OCI-LY1 (cell line): ENCODE measurements around the gene HHIPL1.

ENCODE experiments used
- H2AFZ ChIP-seq: fragments of 200-600 bp; sonication (generic), shearing (Covaris generic); 2 replicates; pipeline ENCODE4 v1.6.0; 2014; ENCODE audit warnings: antibody characterized with exemption, mild to moderate bottlenecking, low read length
- H3F3A ChIP-seq: fragments of 200-600 bp; sonication (generic), shearing (Covaris generic); 2 replicates; pipeline ENCODE4 v1.6.0; 2014; ENCODE audit warnings: mild to moderate bottlenecking, antibody characterized with exemption, low read length, moderate library complexity; ENCODE audit not compliant: insufficient read depth
- H3K27ac ChIP-seq: fragments of 200-600 bp; sonication (generic); 2 replicates; pipeline ENCODE4 v1.5.1; 2014; ENCODE audit warnings: low read length, mixed run types, mild to moderate bottlenecking, low read depth; ENCODE audit not compliant: poor library complexity, severe bottlenecking
- H3K27me3 ChIP-seq: fragments of 200-600 bp; sonication (generic); 2 replicates; pipeline ENCODE4 v1.6.0; 2014; ENCODE audit warnings: antibody characterized with exemption, mild to moderate bottlenecking, low read length, moderate library complexity; ENCODE audit not compliant: insufficient read depth
- H3K36me3 ChIP-seq: fragments of 200-600 bp; sonication (generic); 2 replicates; pipeline ENCODE4 v1.6.1; 2014; ENCODE audit warnings: mild to moderate bottlenecking, antibody characterized with exemption, low read length, moderate library complexity, mixed read lengths; ENCODE audit not compliant: insufficient read depth
- H3K4me1 ChIP-seq: fragments of 200-600 bp; sonication (generic); 2 replicates; pipeline ENCODE4 v1.5.1; 2014; ENCODE audit warnings: mild to moderate bottlenecking, low read length, moderate library complexity; ENCODE audit not compliant: insufficient read depth, severe bottlenecking
- H3K4me2 ChIP-seq: fragments of 200-600 bp; sonication (generic), shearing (Covaris generic); 2 replicates; pipeline ENCODE4 v1.6.1; 2014; ENCODE audit warnings: low read length
- H3K4me3 ChIP-seq: fragments of 200-600 bp; sonication (generic); 2 replicates; pipeline ENCODE4 v1.5.1; 2014; ENCODE audit warnings: low read length, low read depth, mild to moderate bottlenecking, mixed read lengths; ENCODE audit not compliant: poor library complexity, severe bottlenecking
- H3K79me2 ChIP-seq: fragments of 200-600 bp; shearing (Covaris generic); 2 replicates; pipeline ENCODE4 v1.6.1; 2016; ENCODE audit warnings: mixed run types, low read length, mixed read lengths; ENCODE audit not compliant: insufficient read depth
- H3K9ac ChIP-seq: fragments of 200-600 bp; sonication (generic), shearing (Covaris generic); 2 replicates; pipeline ENCODE4 v1.6.1; 2014; ENCODE audit warnings: mild to moderate bottlenecking, low read length, mixed read lengths
- H3K9me2 ChIP-seq: fragments of 200-600 bp; sonication (generic), shearing (Covaris generic); 2 replicates; pipeline ENCODE4 v1.6.1; 2014; ENCODE audit warnings: low read depth, mild to moderate bottlenecking, low read length, mixed read lengths
- H3K9me3 ChIP-seq: fragments of 200-600 bp; shearing (Covaris generic); 2 replicates; pipeline ENCODE4 v1.6.1; 2014; ENCODE audit warnings: low read length, mixed read lengths
- H4K20me1 ChIP-seq: fragments of 200-600 bp; sonication (generic), shearing (Covaris generic); 2 replicates; pipeline ENCODE4 v1.6.0; 2016; ENCODE audit warnings: mild to moderate bottlenecking, low read length; ENCODE audit not compliant: insufficient read depth
- EZH2 ChIP-seq: fragments of 200-600 bp; sonication (generic), shearing (Covaris generic); IDR thresholded peaks from 2 replicates; pipeline ENCODE4 v1.8.0; 2017; ENCODE audit warnings: borderline replicate concordance, mixed run types, mild to moderate bottlenecking, antibody characterized with exemption, low read length, moderate library complexity, mixed read lengths
- TF ChIP-seq, protein P1 (sequence below): fragments of 200-600 bp; sonication (generic), shearing (Covaris generic); IDR thresholded peaks from 2 replicates; pipeline ENCODE4 v1.5.1; 2017; ENCODE audit warnings: mild to moderate bottlenecking, antibody characterized with exemption, low read length, moderate library complexity, mixed read lengths

HHIPL1 gene

DNA sequence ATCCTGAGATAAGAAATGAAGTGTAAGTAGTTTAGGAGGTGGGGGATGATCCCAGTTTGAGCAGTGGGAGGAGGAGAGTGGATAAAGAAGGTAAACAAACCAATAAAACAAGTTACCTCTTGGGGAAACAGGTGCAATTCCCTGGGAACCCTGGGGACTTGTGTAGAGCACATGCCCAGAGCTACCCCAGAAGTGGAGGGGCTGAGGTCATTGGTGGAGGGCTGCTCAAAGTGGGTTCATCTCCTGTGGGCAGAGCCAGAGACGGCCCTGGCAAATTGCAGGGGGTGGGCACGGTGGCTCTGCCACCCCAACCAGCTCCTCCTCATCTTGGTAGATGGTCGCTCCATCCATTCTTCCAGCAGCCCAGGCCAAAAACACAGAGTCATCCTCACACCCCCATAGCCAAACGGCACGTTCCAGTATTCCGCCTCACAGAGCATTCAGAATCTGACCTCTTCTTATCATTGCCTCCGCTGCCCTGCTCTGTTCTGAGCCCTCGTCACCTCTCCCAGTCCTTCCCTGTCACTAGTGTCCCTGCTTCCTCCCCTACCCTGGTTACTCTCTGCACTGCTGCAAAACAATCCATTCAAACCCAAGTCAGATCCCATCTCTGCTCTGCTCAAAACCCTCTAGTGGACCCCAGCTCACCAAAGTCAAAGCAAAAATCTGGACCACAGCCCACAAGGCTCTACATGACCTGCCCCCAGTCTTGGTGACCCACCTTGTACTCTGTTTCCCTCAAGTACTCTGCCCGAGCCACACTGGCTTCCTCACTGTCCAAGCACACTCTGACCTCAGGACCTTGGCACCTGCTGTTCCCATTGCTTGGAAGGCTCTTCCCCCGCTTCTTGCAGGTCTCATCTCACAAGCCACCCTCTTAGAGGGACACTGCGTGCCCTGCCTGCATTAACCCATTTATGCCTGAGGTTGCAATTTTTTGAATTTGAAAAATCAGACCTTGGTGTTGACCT is 44.6 kb downstream of the HHIPL1 start:
- no peaks in the 10 kb centered on the region for H3F3A ChIP-seq
- H3K27me3 ChIP-seq = no peaks in the 10 kb centered on the region
- no peak for TF ChIP-seq EZH2
- TF ChIP-seq, protein P1, sequence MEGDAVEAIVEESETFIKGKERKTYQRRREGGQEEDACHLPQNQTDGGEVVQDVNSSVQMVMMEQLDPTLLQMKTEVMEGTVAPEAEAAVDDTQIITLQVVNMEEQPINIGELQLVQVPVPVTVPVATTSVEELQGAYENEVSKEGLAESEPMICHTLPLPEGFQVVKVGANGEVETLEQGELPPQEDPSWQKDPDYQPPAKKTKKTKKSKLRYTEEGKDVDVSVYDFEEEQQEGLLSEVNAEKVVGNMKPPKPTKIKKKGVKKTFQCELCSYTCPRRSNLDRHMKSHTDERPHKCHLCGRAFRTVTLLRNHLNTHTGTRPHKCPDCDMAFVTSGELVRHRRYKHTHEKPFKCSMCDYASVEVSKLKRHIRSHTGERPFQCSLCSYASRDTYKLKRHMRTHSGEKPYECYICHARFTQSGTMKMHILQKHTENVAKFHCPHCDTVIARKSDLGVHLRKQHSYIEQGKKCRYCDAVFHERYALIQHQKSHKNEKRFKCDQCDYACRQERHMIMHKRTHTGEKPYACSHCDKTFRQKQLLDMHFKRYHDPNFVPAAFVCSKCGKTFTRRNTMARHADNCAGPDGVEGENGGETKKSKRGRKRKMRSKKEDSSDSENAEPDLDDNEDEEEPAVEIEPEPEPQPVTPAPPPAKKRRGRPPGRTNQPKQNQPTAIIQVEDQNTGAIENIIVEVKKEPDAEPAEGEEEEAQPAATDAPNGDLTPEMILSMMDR = no peak
- H3K27ac ChIP-seq = no peak overlapping the region
- no peak overlapping the region for H2AFZ ChIP-seq
- H3K9me2 ChIP-seq = no peaks in the 10 kb centered on the region
- no peak overlapping the region for H3K4me2 ChIP-seq
- H3K4me3 ChIP-seq = no peak overlapping the region
- H3K36me3 ChIP-seq = no peaks in the 10 kb centered on the region
- H3K4me1 ChIP-seq = peaks cover 3% of the 10 kb centered on the region
- no peaks in the 10 kb centered on the region for H3K9me3 ChIP-seq
- H3K9ac ChIP-seq = no peak overlapping the region
- H3K79me2 ChIP-seq = no peaks in the 10 kb centered on the region
- no peaks in the 10 kb centered on the region for H4K20me1 ChIP-seq

DNA sequence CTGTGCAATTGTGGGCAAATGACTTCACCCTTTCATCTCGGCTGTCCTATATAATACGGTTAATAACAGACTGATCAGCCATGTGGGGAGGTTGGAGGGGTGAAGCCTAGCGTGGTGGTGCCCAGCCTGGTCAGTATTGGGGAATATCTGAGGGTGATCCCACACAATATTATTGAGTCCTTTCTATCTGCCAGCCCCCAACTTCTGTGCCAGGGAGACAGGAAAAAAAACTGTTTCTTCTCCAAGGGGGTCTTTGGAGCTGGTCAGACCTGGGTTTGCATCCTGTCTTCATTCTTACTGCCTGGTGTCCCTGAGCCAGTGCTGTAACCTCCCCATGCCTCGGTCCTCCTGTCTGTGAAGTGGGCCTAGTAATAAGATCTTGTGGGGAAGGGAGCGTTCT is 45.7 kb downstream of the HHIPL1 start:
- Histone ChIP-seq H2AFZ (no peak overlapping the region), H3K79me2 (no peaks in the 10 kb centered on the region)

DNA sequence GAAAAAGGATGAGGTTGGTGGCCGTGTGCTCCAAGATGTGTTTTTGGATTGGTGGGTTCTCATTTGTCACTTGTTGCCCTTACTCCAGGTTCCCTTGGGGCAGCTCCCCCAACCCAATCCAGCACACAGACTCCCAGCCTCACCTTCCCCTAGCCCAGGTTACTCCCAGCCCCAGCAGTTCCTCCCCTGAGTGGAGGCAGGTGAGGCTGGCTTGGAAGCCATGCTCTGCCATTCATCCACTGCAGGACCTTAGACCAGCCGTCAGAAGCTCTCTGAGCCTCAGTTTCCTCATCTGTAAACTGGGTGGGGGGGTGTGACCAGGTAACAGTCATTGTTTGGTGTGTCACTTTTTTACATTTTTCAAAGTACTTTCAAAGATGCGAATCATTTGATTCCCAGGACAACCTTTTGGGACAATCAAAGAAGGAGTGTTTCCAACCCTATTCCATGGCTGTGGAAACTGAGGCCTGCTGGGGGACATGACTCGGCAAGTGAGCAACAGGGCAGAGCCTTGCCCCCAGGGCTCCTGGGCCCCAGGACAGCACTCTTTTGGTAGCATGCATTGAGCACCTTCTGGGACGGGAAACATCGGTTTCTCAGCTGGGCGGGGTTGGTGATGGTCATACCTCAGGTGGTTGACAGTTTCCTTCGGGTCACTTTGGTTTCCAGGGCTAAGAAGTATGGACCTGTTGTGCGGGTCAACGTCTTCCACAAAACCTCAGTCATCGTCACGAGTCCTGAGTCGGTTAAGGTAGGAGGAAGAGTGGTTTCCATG is 46.4 kb downstream of the HHIPL1 start:
- H3K36me3 ChIP-seq = no peaks in the 10 kb centered on the region
- no peak overlapping the region for H3K27ac ChIP-seq
- no peaks in the 10 kb centered on the region for H3F3A ChIP-seq
- H3K9me3 ChIP-seq = no peaks in the 10 kb centered on the region
- H3K9ac ChIP-seq = no peak overlapping the region
- H3K79me2 ChIP-seq = no peaks in the 10 kb centered on the region
- H3K4me2 ChIP-seq = no peak overlapping the region
- H3K27me3 ChIP-seq = no peaks in the 10 kb centered on the region
- no peaks in the 10 kb centered on the region for H4K20me1 ChIP-seq
- no peak overlapping the region for H2AFZ ChIP-seq
- H3K4me3 ChIP-seq = no peak overlapping the region
- H3K4me1 ChIP-seq = no peaks in the 10 kb centered on the region
- TF ChIP-seq EZH2 = no peak
- TF ChIP-seq, protein P1 = no peak
- H3K9me2 ChIP-seq = no peaks in the 10 kb centered on the region

More for the DNA sequence above, 45.7 kb downstream of the HHIPL1 start:
- Histone ChIP-seq H3K9ac (no peak overlapping the region), H3K4me3 (no peak overlapping the region), H3K27ac (no peak overlapping the region), H3K9me3 (no peaks in the 10 kb centered on the region), H3K9me2 (no peaks in the 10 kb centered on the region), H3K4me2 (no peak overlapping the region), H3K27me3 (no peaks in the 10 kb centered on the region), H3F3A (no peaks in the 10 kb centered on the region), H4K20me1 (no peaks in the 10 kb centered on the region), H3K36me3 (no peaks in the 10 kb centered on the region), H3K4me1 (no peaks in the 10 kb centered on the region)
- TF ChIP-seq, protein P1 = no peak
- TF ChIP-seq EZH2 = no peak
